Neural cell (in vitro differentiated cells): ENCODE data around the gene WASF3.

Source experiments
- CTCF ChIP-seq: fragments of 450-650 bp; IDR thresholded peaks from 2 replicates; pipeline ENCODE4 v1.5.1; 2014; ENCODE audit warnings: antibody characterized with exemption, mild to moderate bottlenecking, moderate library complexity; ENCODE audit not compliant: poor library complexity, severe bottlenecking
- EZH2 ChIP-seq: fragments of 200-600, 300-800 bp; shearing (Covaris generic), sonication (generic); IDR thresholded peaks from 2 replicates; pipeline ENCODE4 v1.6.1; 2014; ENCODE audit warnings: antibody characterized with exemption, low read length, borderline replicate concordance, mild to moderate bottlenecking; ENCODE audit not compliant: insufficient read depth, poor library complexity, severe bottlenecking
- MXI1 ChIP-seq: fragments of 450-650 bp; conservative IDR thresholded peaks from 2 replicates; pipeline ENCODE4 v1.6.1; 2014; ENCODE audit warnings: antibody characterized with exemption, mild to moderate bottlenecking; ENCODE audit not compliant: poor library complexity, severe bottlenecking
- POLR2AphosphoS5 ChIP-seq: IDR thresholded peaks from 2 replicates; pipeline ENCODE4 v1.6.1; 2012
- REST ChIP-seq: IDR thresholded peaks from 2 replicates; pipeline ENCODE4 v1.6.1; 2012; ENCODE audit warnings: borderline replicate concordance
- SMC3 ChIP-seq: fragments of 450-650 bp; conservative IDR thresholded peaks from 2 replicates; pipeline ENCODE4 v1.6.1; 2014; ENCODE audit warnings: antibody characterized with exemption, mild to moderate bottlenecking, moderate library complexity; ENCODE audit not compliant: poor library complexity
- TAF1 ChIP-seq: IDR thresholded peaks from 2 replicates; pipeline ENCODE4 v1.6.1; 2012; ENCODE audit warnings: low read depth

- TF ChIP-seq SMC3 (peak; percentile 99), CTCF (peak; percentile 98), POLR2AphosphoS5 (no peak), EZH2 (no peak), TAF1 (no peak), MXI1 (no peak), REST (no peak)
Observed at GRCh38 chr13:26698392-26699196, 141.1 kb downstream of the WASF3 start.
